Measurements from ENCODE around the gene JPH2. TPM values are rescaled to one million over a fixed set of nuclear protein-coding genes. Genes with fewer than 3 reads are reported as not detected.

Gene JPH2
- total RNA-seq, 2 experiments from 2014 or later = 0.07 TPM

- Mint-ChIP-seq H3K36me3 (ENCODE audit: low read depth) (no peaks in the 10 kb centered on the region), H3K4me3 (no peak overlapping the region), H3K27ac (no peak overlapping the region), H3K27me3 (peaks cover 8% of the 10 kb centered on the region), H3K4me1 (no peaks in the 10 kb centered on the region), H3K9me3 (ENCODE audit: low read depth) (no peaks in the 10 kb centered on the region)
- POLR2A ChIA-PET = no interaction called here
- ATAC-seq (no peak), DNase-seq (no peak)
- intact Hi-C loops (cut with DNase I, micrococcal nuclease) = no loop called here
- CTCF ChIA-PET = no interaction called here
Observed at GRCh38 chr20:44123874-44124535, 63.0 kb downstream of the JPH2 start.

GRCh38 chr20:44123251-44123650 is 63.7 kb downstream of the JPH2 start:
- no peak for ATAC-seq
- H3K27me3 Mint-ChIP-seq = peaks cover 8% of the 10 kb centered on the region
- H3K27ac Mint-ChIP-seq = no peak overlapping the region
- CTCF ChIA-PET = no interaction called here
- H3K36me3 Mint-ChIP-seq (ENCODE audit: low read depth) = no peaks in the 10 kb centered on the region
- intact Hi-C loops (cut with DNase I, micrococcal nuclease) = no loop called here
- POLR2A ChIA-PET = no interaction called here
- no peaks in the 10 kb centered on the region for H3K4me1 Mint-ChIP-seq
- no peaks in the 10 kb centered on the region for H3K9me3 Mint-ChIP-seq (ENCODE audit: low read depth)
- no peak overlapping the region for H3K4me3 Mint-ChIP-seq
- no peak for DNase-seq

GRCh38 chr20:44120676-44121425 is 66.1 kb downstream of the JPH2 start:
- H3K36me3 Mint-ChIP-seq (ENCODE audit: low read depth) = no peaks in the 10 kb centered on the region
- peaks cover 15% of the 10 kb centered on the region for H3K27me3 Mint-ChIP-seq
- POLR2A ChIA-PET = interaction anchor here (0.9 kb wide), 1 partner anchor 406 kb away, joined by 3 read pairs; no protein-coding TSS in a partner anchor
- H3K9me3 Mint-ChIP-seq (ENCODE audit: low read depth) = no peaks in the 10 kb centered on the region
- CTCF ChIA-PET = interaction anchor here (1.4 to 8.3 kb wide), 4 partner anchors 11 to 96 kb away, joined by 4 to 166 read pairs (median 6); partner anchors contain the start of gene JPH2
- intact Hi-C loops (cut with DNase I, micrococcal nuclease) = no loop called here
- DNase-seq (no peak), ATAC-seq (no peak)
- H3K4me3 Mint-ChIP-seq = no peak overlapping the region
- H3K27ac Mint-ChIP-seq = no peak overlapping the region
- H3K4me1 Mint-ChIP-seq = peaks cover 5% of the 10 kb centered on the region

GRCh38 chr20:44118185-44119033 is 68.6 kb downstream of the JPH2 start:
- peaks cover 26% of the 10 kb centered on the region for H3K27me3 Mint-ChIP-seq
- H3K4me3 Mint-ChIP-seq = no peak overlapping the region
- POLR2A ChIA-PET = no interaction called here
- peaks cover 5% of the 10 kb centered on the region for H3K4me1 Mint-ChIP-seq
- intact Hi-C loops (cut with DNase I, micrococcal nuclease) = loop anchor here (5.0 to 10.0 kb wide), 2 partner anchors 196 to 269 kb away; partner anchors contain the start of gene FITM2 (in 1 of the 2)
- H3K36me3 Mint-ChIP-seq (ENCODE audit: low read depth) = no peaks in the 10 kb centered on the region
- H3K27ac Mint-ChIP-seq = no peak overlapping the region
- CTCF ChIA-PET = interaction anchor here (0.9 to 8.3 kb wide), 8 partner anchors 13 to 75 kb away, joined by 3 to 166 read pairs (median 5); partner anchors contain the start of gene JPH2
- H3K9me3 Mint-ChIP-seq (ENCODE audit: low read depth) = no peaks in the 10 kb centered on the region
- no peak for ATAC-seq
- no peak for DNase-seq

- no peak overlapping the region for H3K4me3 Mint-ChIP-seq
- DNase-seq (no peak), ATAC-seq (no peak)
- peaks cover 24% of the 10 kb centered on the region for H3K27me3 Mint-ChIP-seq
- no peak overlapping the region for H3K27ac Mint-ChIP-seq
- intact Hi-C loops (cut with DNase I, micrococcal nuclease) = loop anchor here (5.0 to 10.0 kb wide), 2 partner anchors 197 to 270 kb away; partner anchors contain the start of gene FITM2 (in 1 of the 2)
- H3K4me1 Mint-ChIP-seq = peaks cover 5% of the 10 kb centered on the region
- ChIA-PET POLR2A (interaction anchor here (0.7 to 1.0 kb wide), 2 partner anchors 72 to 1980 kb away, joined by 3 to 6 read pairs; no protein-coding TSS in a partner anchor), CTCF (interaction anchor here (0.6 to 8.3 kb wide), 23 partner anchors 10 to 669 kb away, joined by 3 to 166 read pairs (median 4); partner anchors contain the start of gene JPH2)
- H3K9me3 Mint-ChIP-seq (ENCODE audit: low read depth) = no peaks in the 10 kb centered on the region
- H3K36me3 Mint-ChIP-seq (ENCODE audit: low read depth) = no peaks in the 10 kb centered on the region
Observed at GRCh38 chr20:44117296-44118184, 69.4 kb downstream of the JPH2 start.

GRCh38 chr20:44115762-44116644 is 71.0 kb downstream of the JPH2 start:
- Mint-ChIP-seq H3K9me3 (ENCODE audit: low read depth) (no peaks in the 10 kb centered on the region), H3K27ac (no peak overlapping the region), H3K36me3 (ENCODE audit: low read depth) (no peaks in the 10 kb centered on the region), H3K4me1 (peaks cover 5% of the 10 kb centered on the region), H3K4me3 (no peak overlapping the region), H3K27me3 (peaks cover 23% of the 10 kb centered on the region)
- ChIA-PET POLR2A (interaction anchor here (1.0 kb wide), 1 partner anchor 74 kb away, joined by 6 read pairs; no protein-coding TSS in a partner anchor), CTCF (interaction anchor here (0.5 to 8.3 kb wide), 28 partner anchors 9 to 1261 kb away, joined by 3 to 166 read pairs (median 4); partner anchors contain the start of gene JPH2)
- DNase-seq (no peak), ATAC-seq (no peak)
- intact Hi-C loops (cut with DNase I, micrococcal nuclease) = loop anchor here (1.0 to 10.0 kb wide), 4 partner anchors 74 to 271 kb away; partner anchors contain the start of gene FITM2 (in 2 of the 2)

GRCh38 chr20:44115181-44115580 is 71.8 kb downstream of the JPH2 start:
- Mint-ChIP-seq H3K4me3 (no peak overlapping the region), H3K27me3 (peaks cover 23% of the 10 kb centered on the region), H3K4me1 (peaks cover 5% of the 10 kb centered on the region), H3K36me3 (ENCODE audit: low read depth) (no peaks in the 10 kb centered on the region), H3K9me3 (ENCODE audit: low read depth) (no peaks in the 10 kb centered on the region), H3K27ac (no peak overlapping the region)
- ChIA-PET CTCF (interaction anchor here (1.4 to 8.3 kb wide), 2 partner anchors 74 to 103 kb away, joined by 3 to 166 read pairs; partner anchors contain the start of gene JPH2), POLR2A (no interaction called here)
- DNase-seq = no peak
- no peak for ATAC-seq
- intact Hi-C loops (cut with DNase I, micrococcal nuclease) = loop anchor here (5.0 to 10.0 kb wide), 2 partner anchors 200 to 272 kb away; partner anchors contain the start of gene FITM2 (in 1 of the 2)

GRCh38 chr20:44113618-44114376 is 73.2 kb downstream of the JPH2 start:
- H3K4me1 Mint-ChIP-seq = peaks cover 5% of the 10 kb centered on the region
- intact Hi-C loops (cut with DNase I, micrococcal nuclease) = loop anchor here in 1 of 2 experiments (10.0 kb wide), 1 partner anchor 201 kb away; the partner anchor contains the start of gene FITM2
- ATAC-seq = no peak
- DNase-seq = no peak
- peaks cover 30% of the 10 kb centered on the region for H3K27me3 Mint-ChIP-seq
- ChIA-PET POLR2A (no interaction called here), CTCF (interaction anchor here (0.6 to 8.3 kb wide), 7 partner anchors 45 to 667 kb away, joined by 3 to 166 read pairs (median 3); partner anchors contain the start of gene JPH2)
- H3K36me3 Mint-ChIP-seq (ENCODE audit: low read depth) = no peaks in the 10 kb centered on the region
- H3K27ac Mint-ChIP-seq = no peak overlapping the region
- H3K9me3 Mint-ChIP-seq (ENCODE audit: low read depth) = no peaks in the 10 kb centered on the region
- H3K4me3 Mint-ChIP-seq = no peak overlapping the region
